DMS 273 (cell line): Measurements from ENCODE around the gene RASAL2.

Experiments
- DNase-seq: peaks from one replicate; lab custom pipeline; 2025; ENCODE audit not compliant: unreplicated experiment; lab: John Stamatoyannopoulos, UW

RASAL2 gene

GRCh38 chr1:178417858-178418257 is 324.0 kb downstream of the RASAL2 start:
- no peak for DNase-seq

GRCh38 chr1:178418284-178418955 is 324.5 kb downstream of the RASAL2 start:
- DNase-seq: no peak

DNA sequence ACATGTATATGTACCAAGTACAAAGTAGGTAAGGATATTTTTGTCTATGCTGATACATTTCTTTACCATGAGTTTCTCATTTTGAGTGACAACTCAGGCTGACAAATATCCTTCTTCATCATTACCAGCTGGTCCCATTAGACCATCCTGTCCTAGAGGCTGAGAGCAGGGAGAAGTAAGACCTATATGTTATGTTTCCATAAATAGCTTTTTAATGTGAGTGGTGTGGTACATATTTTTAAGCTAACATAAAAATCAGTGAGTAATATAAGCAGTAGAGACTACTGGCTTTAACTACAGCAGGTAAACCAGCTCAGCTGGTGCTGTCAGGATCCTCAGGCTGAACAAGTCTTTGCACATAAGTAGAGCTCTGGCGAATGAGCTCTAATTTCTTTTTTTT is 340.5 kb downstream of the RASAL2 start:
- no peak for DNase-seq

GRCh38 chr1:178434899-178435435 is 341.1 kb downstream of the RASAL2 start:
- DNase-seq: no peak

DNA sequence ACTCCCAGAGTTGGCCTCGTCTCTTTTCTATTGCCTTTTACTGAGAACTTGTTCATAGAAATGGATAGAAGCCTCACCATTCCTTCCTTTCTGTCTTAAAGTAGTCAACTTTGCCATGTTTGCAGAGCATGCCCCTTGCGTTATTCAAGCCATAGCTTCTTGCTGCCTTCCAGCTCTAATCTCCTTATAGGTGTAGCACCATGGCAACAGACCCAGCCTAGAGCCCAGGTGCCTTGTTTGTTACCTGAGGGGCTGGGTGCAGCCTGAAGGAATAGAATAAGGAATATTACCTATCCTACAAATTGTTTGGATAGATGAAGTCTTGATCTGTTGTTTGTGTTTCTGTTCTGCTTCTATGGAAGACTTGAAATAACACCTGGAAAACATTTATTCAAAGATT is 343.0 kb downstream of the RASAL2 start:
- DNase-seq: no peak

DNA sequence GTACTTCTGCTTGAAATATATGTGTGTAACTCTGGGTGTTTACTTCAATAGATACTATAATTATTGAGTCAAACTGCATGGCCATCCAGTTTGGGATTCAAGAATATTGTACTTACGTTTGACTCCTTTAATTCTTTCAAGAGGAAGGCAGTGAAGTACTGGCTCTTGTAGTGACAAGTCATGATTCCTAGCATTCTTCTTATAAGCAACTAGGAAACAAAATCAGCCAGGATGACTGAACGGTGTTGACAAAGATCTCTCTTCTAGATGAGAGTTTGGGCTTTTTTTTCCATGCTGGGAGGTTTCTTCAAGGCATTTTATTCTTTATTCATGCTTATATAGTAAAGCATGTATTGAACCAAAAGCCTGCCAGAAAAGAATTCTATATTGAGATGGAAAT is 344.5 kb downstream of the RASAL2 start:
- DNase-seq: no peak

GRCh38 chr1:178442925-178443324 is 349.0 kb downstream of the RASAL2 start:
- DNase-seq: no peak

- no peak for DNase-seq
These were observed 357.0 kb downstream of the RASAL2 start for GRCh38 chr1:178450871-178451270.

GRCh38 chr1:178451529-178451928 is 357.6 kb downstream of the RASAL2 start:
- DNase-seq: no peak

DNA sequence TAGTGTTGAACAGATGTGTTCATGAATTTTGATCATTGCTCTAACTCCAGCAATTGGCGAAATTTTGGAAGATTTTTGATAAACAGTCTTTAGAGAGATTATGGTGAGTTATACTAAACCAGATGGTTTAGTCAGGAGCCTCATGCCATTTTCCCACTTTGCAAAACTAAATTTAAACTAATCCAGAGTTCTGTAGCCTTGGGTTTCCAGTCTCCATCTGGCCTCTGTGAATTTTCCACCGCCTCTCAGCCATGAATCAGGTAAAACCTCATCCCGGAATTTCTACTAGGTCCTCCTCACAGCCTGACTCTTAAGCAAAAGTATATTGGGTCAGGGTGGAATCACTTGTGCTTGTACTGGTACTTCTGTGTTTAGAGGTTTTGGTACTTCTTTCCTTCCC is 358.1 kb downstream of the RASAL2 start:
- no peak for DNase-seq

- DNase-seq: no peak
These were observed 362.6 kb downstream of the RASAL2 start for GRCh38 chr1:178456472-178456871.

GRCh38 chr1:178457651-178458050 is 363.7 kb downstream of the RASAL2 start:
- DNase-seq: no peak

DNA sequence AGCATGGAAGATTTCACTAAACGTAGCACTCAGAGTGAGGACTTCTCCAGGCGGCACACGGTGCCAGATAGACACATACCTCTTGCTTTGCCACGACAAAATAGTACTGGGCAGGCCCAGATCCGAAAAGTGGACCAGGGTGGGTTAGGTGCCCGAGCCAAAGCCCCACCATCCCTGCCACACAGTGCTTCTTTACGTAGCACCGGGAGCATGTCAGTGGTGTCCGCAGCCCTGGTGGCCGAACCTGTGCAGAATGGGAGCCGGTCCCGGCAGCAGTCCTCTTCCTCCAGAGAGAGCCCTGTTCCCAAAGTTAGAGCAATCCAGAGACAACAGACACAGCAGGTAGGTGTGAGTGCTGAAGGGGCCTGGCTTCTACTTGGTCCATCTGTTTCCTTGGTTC is 364.3 kb downstream of the RASAL2 start:
- no peak for DNase-seq

DNA sequence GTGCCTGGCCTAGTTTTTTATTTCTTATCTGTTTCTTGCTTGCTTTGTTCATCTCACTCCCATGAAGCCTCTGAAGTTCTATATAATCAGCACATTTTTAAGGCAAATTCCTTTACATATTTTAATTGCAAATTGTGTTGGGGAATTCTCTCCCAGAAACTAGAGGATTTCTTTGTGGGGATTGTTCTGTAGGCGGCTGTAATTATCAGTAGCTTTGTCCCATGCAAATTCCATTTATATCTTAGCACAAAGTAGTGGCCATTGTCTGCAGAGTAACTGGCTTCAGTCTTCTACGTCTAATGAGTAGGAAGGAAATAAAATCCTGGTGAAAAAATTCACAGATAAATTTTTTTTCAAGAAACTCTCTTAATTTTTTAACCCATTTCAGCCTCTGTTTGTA is 367.2 kb downstream of the RASAL2 start:
- DNase-seq: no peak

GRCh38 chr1:178461701-178462100 is 367.8 kb downstream of the RASAL2 start:
- no peak for DNase-seq

GRCh38 chr1:178464141-178464540 is 370.2 kb downstream of the RASAL2 start:
- no peak for DNase-seq

- DNase-seq: no peak
These were observed 370.7 kb downstream of the RASAL2 start for GRCh38 chr1:178464566-178464965.

DNA sequence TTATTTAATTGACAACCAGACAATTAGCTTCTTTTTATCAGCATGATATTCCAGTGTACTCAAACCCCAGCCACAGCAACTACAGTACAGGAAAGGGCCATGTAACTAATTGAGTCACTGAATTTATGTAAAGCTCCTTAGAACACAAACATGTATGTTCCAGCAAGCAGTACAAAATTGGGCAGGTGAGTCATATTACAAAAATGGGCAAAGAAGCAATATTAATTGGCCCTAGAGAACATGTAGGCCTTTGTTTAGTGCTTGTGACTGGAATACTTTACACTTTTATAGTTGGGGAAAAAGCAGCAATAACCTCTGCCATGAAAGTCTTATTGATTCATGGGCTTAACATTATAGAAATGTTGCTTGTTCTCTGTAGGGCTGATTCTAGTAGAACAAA is 371.1 kb downstream of the RASAL2 start:
- DNase-seq: no peak

GRCh38 chr1:178467837-178468236 is 373.9 kb downstream of the RASAL2 start:
- no peak for DNase-seq

- DNase-seq: no peak
These were observed 376.6 kb downstream of the RASAL2 start for GRCh38 chr1:178470411-178470960.

- no peak for DNase-seq
These were observed 378.6 kb downstream of the RASAL2 start for GRCh38 chr1:178472531-178472930.

- no peak for DNase-seq
These were observed 383.5 kb downstream of the RASAL2 start for GRCh38 chr1:178477373-178477772.

- DNase-seq: no peak
These were observed 383.9 kb downstream of the RASAL2 start for GRCh38 chr1:178477841-178478240.
